ENCODE data around the gene ZNF687.

DNA sequence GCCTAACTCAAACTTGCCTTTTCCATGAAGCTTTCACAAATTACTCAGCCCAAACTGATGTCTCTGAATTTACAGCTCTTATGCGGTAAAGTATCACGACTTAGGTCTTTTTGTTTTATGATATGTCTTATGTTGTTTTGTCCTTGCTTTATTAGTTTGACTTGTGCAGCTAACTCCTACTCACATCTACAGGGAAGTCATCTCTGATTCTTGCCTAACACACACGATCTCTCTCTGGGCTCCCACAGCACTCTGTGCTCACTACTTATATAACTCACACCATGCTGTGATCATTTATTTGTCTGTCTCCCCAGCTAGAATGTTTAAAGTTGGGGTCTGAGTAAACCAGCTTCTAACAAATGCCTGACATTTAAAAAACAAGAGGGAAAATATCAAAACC lies 54.5 kb downstream of the ZNF687 start:
- TF ChIP-seq, protein P1, sequence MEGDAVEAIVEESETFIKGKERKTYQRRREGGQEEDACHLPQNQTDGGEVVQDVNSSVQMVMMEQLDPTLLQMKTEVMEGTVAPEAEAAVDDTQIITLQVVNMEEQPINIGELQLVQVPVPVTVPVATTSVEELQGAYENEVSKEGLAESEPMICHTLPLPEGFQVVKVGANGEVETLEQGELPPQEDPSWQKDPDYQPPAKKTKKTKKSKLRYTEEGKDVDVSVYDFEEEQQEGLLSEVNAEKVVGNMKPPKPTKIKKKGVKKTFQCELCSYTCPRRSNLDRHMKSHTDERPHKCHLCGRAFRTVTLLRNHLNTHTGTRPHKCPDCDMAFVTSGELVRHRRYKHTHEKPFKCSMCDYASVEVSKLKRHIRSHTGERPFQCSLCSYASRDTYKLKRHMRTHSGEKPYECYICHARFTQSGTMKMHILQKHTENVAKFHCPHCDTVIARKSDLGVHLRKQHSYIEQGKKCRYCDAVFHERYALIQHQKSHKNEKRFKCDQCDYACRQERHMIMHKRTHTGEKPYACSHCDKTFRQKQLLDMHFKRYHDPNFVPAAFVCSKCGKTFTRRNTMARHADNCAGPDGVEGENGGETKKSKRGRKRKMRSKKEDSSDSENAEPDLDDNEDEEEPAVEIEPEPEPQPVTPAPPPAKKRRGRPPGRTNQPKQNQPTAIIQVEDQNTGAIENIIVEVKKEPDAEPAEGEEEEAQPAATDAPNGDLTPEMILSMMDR (IDR thresholded peaks at IDR 0.05) = no peak
- TF ChIP-seq POLR2AphosphoS5 (IDR thresholded peaks at IDR 0.05) (no peak), POLR2A (IDR thresholded peaks at IDR 0.05) (no peak)

Data from prostate gland (tissue), 2 donors.